IMR-90 (cell line): ENCODE measurements around the gene TXLNA. TPM values are rescaled to one million over a fixed set of nuclear protein-coding genes. Genes with fewer than 3 reads are reported as not detected.

ENCODE experiments used
- ATAC-seq: fragments of 200-7000 bp; cut with Tn5 transposase; 2 replicates; pipeline ENCODE4 v1.9.1; 2020; ENCODE audit warnings: low read depth, mild to moderate bottlenecking, moderate library complexity
- BruUV-seq: library from RNA; stranded (reverse); fragments of 400-500 nt; replicated peaks from 2 replicates; lab custom pipeline; 2021; lab: Mats Ljungman, UMichigan
- CTCF ChIA-PET: fragments of 300-600 bp; formaldehyde crosslinking; extraction: SDS; loops from one replicate; lab custom pipeline; 2021; ENCODE audit warnings: antibody characterized with exemption; lab: Yijun Ruan, JAX
- POLR2A ChIA-PET: fragments of 300-600 bp; sonication (Branson Sonifier 250); formaldehyde crosslinking; loops from one replicate; lab custom pipeline; 2022; ENCODE audit warnings: antibody characterized with exemption; ENCODE audit not compliant: unreplicated experiment; lab: Charles Lee
- DNase-seq: peaks from one replicate; pipeline ENCODE4 v3.0.0; 2013
- H2AFZ ChIP-seq: replicated peaks from 2 replicates; pipeline ENCODE3; 2013; ENCODE audit warnings: low read length, mild to moderate bottlenecking; ENCODE audit not compliant: poor library complexity
- H2AK5ac ChIP-seq: 2 replicates; pipeline ENCODE4 v1.6.1; 2013; ENCODE audit warnings: low read depth, low read length, inconsistent platforms
- H2AK9ac ChIP-seq: replicated peaks from 2 replicates; pipeline ENCODE3; 2013; ENCODE audit warnings: mild to moderate bottlenecking, low read depth, low read length, moderate library complexity; ENCODE audit not compliant: poor library complexity
- H2BK120ac ChIP-seq: 2 replicates; pipeline ENCODE4 v1.6.1; 2013; ENCODE audit warnings: low read depth, low read length, inconsistent platforms
- H2BK15ac ChIP-seq: 3 replicates; pipeline ENCODE4 v1.6.1; 2013; ENCODE audit warnings: low read depth, low read length, inconsistent platforms
- H2BK20ac ChIP-seq: 2 replicates; pipeline ENCODE4 v1.6.1; 2013; ENCODE audit warnings: low read depth, mild to moderate bottlenecking, inconsistent platforms, low read length, moderate library complexity
- H2BK5ac ChIP-seq: 2 replicates; pipeline ENCODE4 v1.6.1; 2013; ENCODE audit warnings: mild to moderate bottlenecking, low read depth, low read length, inconsistent platforms; ENCODE audit not compliant: poor library complexity, severe bottlenecking
- H3K14ac ChIP-seq: replicated peaks from 2 replicates; pipeline ENCODE4 v1.6.1; 2013; ENCODE audit warnings: low read depth, low read length, inconsistent platforms
- H3K18ac ChIP-seq: 2 replicates; pipeline ENCODE4 v1.6.1; 2013; ENCODE audit warnings: low read depth, low read length, control low read depth
- H3K23ac ChIP-seq: 2 replicates; pipeline ENCODE4 v1.6.1; 2013; ENCODE audit warnings: low read depth, low read length, inconsistent platforms
- H3K27ac ChIP-seq: 2 replicates; pipeline ENCODE4 v1.5.1; 2013; ENCODE audit warnings: mild to moderate bottlenecking, control low read depth, low read length; ENCODE audit not compliant: insufficient read depth
- H3K27me3 ChIP-seq: 2 replicates; pipeline ENCODE4 v1.6.1; 2013; ENCODE audit warnings: low read length; ENCODE audit not compliant: control insufficient read depth, insufficient read depth
- H3K36me3 ChIP-seq: 2 replicates; pipeline ENCODE4 v1.6.1; 2013; ENCODE audit warnings: low read length, mixed read lengths; ENCODE audit not compliant: control insufficient read depth, insufficient read depth
- H3K4ac ChIP-seq: 2 replicates; pipeline ENCODE4 v1.6.1; 2013; ENCODE audit warnings: low read depth, low read length, inconsistent platforms
- H3K4me1 ChIP-seq: 2 replicates; pipeline ENCODE4 v1.6.1; 2013; ENCODE audit warnings: low read length, mixed read lengths; ENCODE audit not compliant: control insufficient read depth, insufficient read depth
- H3K4me2 ChIP-seq: 2 replicates; pipeline ENCODE4 v1.6.1; 2013; ENCODE audit warnings: low read depth, mild to moderate bottlenecking, control low read depth, low read length, moderate library complexity
- H3K4me3 ChIP-seq: 2 replicates; pipeline ENCODE4 v1.5.1; 2013; ENCODE audit warnings: low read depth, mild to moderate bottlenecking, control low read depth, low read length, moderate library complexity; ENCODE audit not compliant: insufficient read depth
- H3K56ac ChIP-seq: 2 replicates; pipeline ENCODE4 v1.6.1; 2013; ENCODE audit warnings: low read length, inconsistent platforms; ENCODE audit not compliant: insufficient read depth; ENCODE audit errors: extremely low read depth
- H3K79me1 ChIP-seq, 2 experiments: 2 replicates each; pipeline ENCODE4 v1.6.1; 2013; ENCODE audit warnings: low read length in 2 of 2, inconsistent platforms in 1 of 2, low read depth in 1 of 2
- H3K9ac ChIP-seq: 2 replicates; pipeline ENCODE4 v1.6.1; 2013; ENCODE audit warnings: low read depth, low read length, control low read depth
- H3K9me1 ChIP-seq: 2 replicates; pipeline ENCODE4 v1.6.1; 2013; ENCODE audit warnings: low read length, inconsistent platforms; ENCODE audit not compliant: insufficient read depth
- H3K9me3 ChIP-seq: 2 replicates; pipeline ENCODE4 v1.6.1; 2013; ENCODE audit warnings: low read length; ENCODE audit not compliant: control insufficient read depth, insufficient read depth
- H4K20me1 ChIP-seq: 2 replicates; pipeline ENCODE4 v1.6.1; 2013; ENCODE audit warnings: low read length, inconsistent platforms; ENCODE audit not compliant: insufficient read depth
- H4K5ac ChIP-seq: 2 replicates; pipeline ENCODE4 v1.6.1; 2013; ENCODE audit warnings: mild to moderate bottlenecking, low read depth, low read length, control low read depth
- H4K8ac ChIP-seq, 2 experiments: 2 replicates each; pipeline ENCODE4 v1.6.1; 2013; ENCODE audit warnings: low read depth in 2 of 2, low read length in 2 of 2, control low read depth in 1 of 2, inconsistent platforms in 1 of 2
- H4K91ac ChIP-seq: 2 replicates; pipeline ENCODE4 v1.6.1; 2013; ENCODE audit warnings: low read depth, low read length, inconsistent platforms; ENCODE audit not compliant: insufficient read depth
- BHLHE40 ChIP-seq: fragments of 150-350 bp; IDR thresholded peaks from 2 replicates; pipeline ENCODE4 v1.6.1; 2016; ENCODE audit warnings: mild to moderate bottlenecking, low read depth, low read length
- CHD1 ChIP-seq: IDR thresholded peaks from 2 replicates; pipeline ENCODE4 v1.6.1; 2012; ENCODE audit warnings: low read depth, low read length, improper control_type of control experiment
- CTCF ChIP-seq: conservative IDR thresholded peaks from 2 replicates; pipeline ENCODE4 v1.5.1; 2012; ENCODE audit warnings: mild to moderate bottlenecking, low read depth, low read length, improper control_type of control experiment
- MAFK ChIP-seq: IDR thresholded peaks from 2 replicates; pipeline ENCODE4 v1.6.1; 2012; ENCODE audit warnings: low read depth, low read length, improper control_type of control experiment
- MAZ ChIP-seq: IDR thresholded peaks from 2 replicates; pipeline ENCODE4 v1.6.1; 2012; ENCODE audit warnings: low read depth, mild to moderate bottlenecking, low read length, improper control_type of control experiment, moderate library complexity, borderline replicate concordance
- RCOR1 ChIP-seq: IDR thresholded peaks from 2 replicates; pipeline ENCODE4 v1.6.1; 2012; ENCODE audit warnings: mild to moderate bottlenecking, low read length, improper control_type of control experiment; ENCODE audit not compliant: insufficient replicate concordance
- RFX5 ChIP-seq: IDR thresholded peaks from 2 replicates; pipeline ENCODE4 v1.8.0; 2012; ENCODE audit warnings: low read depth, mild to moderate bottlenecking, low read length, moderate library complexity
- SMC3 ChIP-seq: fragments of 150-350 bp; IDR thresholded peaks from 2 replicates; pipeline ENCODE4 v1.6.1; 2016; ENCODE audit warnings: low read depth, mild to moderate bottlenecking, antibody characterized with exemption, low read length, moderate library complexity
- WGBS, 2 experiments: methylation state at CpG; one replicate each; pipeline versions ENCODE4 v1.1.5 to v1.1.7; 2013; ENCODE audit warnings: missing lambda C conversion rate in 2 of 2; ENCODE audit not compliant: insufficient read length in 1 of 2; ENCODE audit errors: extremely low coverage in 2 of 2; 5-methylcytosine and 5-hydroxymethylcytosine counted together
- dilution Hi-C: fragments of 300-500 bp; cut with HindIII; formaldehyde crosslinking; loops from one replicate; pipeline ENCODE4 v1.14.3; 2018; ENCODE audit warnings: low sequenced_read_pairs; ENCODE audit not compliant: unreplicated experiment
- in situ Hi-C: fragments of 300-500 bp; cut with MboI; formaldehyde crosslinking; loops from 3 replicates; pipeline ENCODE4 v1.14.3; 2019; ENCODE audit warnings: low sequenced_read_pairs, inconsistent platforms, mixed read lengths
- intact Hi-C: fragments of 100-400 bp; cut with micrococcal nuclease; formaldehyde crosslinking; loops from 2 replicates; pipeline ENCODE4 v1.10.0; 2022
- polyA plus RNA-seq, 3 experiments: library from polyadenylated mRNA; depleted of rRNA; stranded (reverse); fragments of >200 nt; gene quantifications; 2 replicates each; pipeline ENCODE4 v1.2.3, GENCODE V29; 2012; ENCODE audit warnings: low replicate concordance in 1 of 3
- total RNA-seq: library from RNA; depleted of rRNA; stranded (reverse); fragments of >200 nt; gene quantifications from 2 replicates; pipeline ENCODE4 v1.2.3, GENCODE V29; 2012

TXLNA gene
- total and polyA plus RNA-seq, 2 of the 4 experiments (the other 2 are of a cell fraction) = 47.6 to 102 TPM

- H3K4ac ChIP-seq = peak overlapping the region; percentile 12
- H2AK5ac ChIP-seq = peak overlapping the region; percentile 47
- peak overlapping the region; percentile 74 for H2AK9ac ChIP-seq
- 74% methylated on average over 7 of the region's 9 CpGs; no CpG with 5 or more reads in 1 of the 2 experiments for WGBS, 2 experiments
- CTCF ChIA-PET = no interaction called here
- dilution Hi-C loops = no loop called here
- POLR2A ChIA-PET = interaction anchor here (0.5 kb wide), 1 partner anchor 15 kb away, joined by 30 read pairs; no protein-coding TSS in a partner anchor
- H3K36me3 ChIP-seq = peaks cover 31% of the 10 kb centered on the region
- peak overlapping the region; percentile 7; the same call in 1 of the 2 replicates for H3K23ac ChIP-seq
- H3K4me1 ChIP-seq = peaks cover 22% of the 10 kb centered on the region
- peak overlapping the region; percentile 90 for H2BK5ac ChIP-seq
- H4K91ac ChIP-seq = peak overlapping the region; percentile 56
- no peaks in the 10 kb centered on the region for H3K27me3 ChIP-seq
- DNase-seq (no peak), ATAC-seq (no peak)
- H2BK15ac ChIP-seq = no peak overlapping the region
- peak overlapping the region in 1 of 2 experiments; percentile 18; a peak in 1 of 4 replicates for H4K8ac ChIP-seq
- peak overlapping the region; percentile 97 for H3K9ac ChIP-seq
- TF ChIP-seq RCOR1 = no peak
- TF ChIP-seq MAZ = no peak
- TF ChIP-seq SMC3 = no peak
- TF ChIP-seq CTCF = no peak
- no peak for TF ChIP-seq RFX5
- TF ChIP-seq MAFK = no peak
- no peak for TF ChIP-seq CHD1
- TF ChIP-seq BHLHE40 = no peak
- in situ Hi-C loops = no loop called here
- peak overlapping the region; percentile 97 for H3K56ac ChIP-seq
- peak overlapping the region; percentile 85 for H3K27ac ChIP-seq
- H2AFZ ChIP-seq = no peak overlapping the region
- intact Hi-C loops = loop anchor here (2.0 kb wide), 2 partner anchors 72 to 108 kb away; partner anchors contain the start of genes KPNA6 and TMEM39B
- H3K4me2 ChIP-seq = peak overlapping the region; percentile 90
- no peak overlapping the region for H2BK120ac ChIP-seq
- H3K9me3 ChIP-seq = no peaks in the 10 kb centered on the region
- H3K14ac ChIP-seq = peak overlapping the region; percentile 63; the same call in 1 of the 2 replicates
- H3K9me1 ChIP-seq = peaks cover 13% of the 10 kb centered on the region
- peaks cover 13 to 55% of the 10 kb centered on the region in 2 experiments for H3K79me1 ChIP-seq
- H4K5ac ChIP-seq = peak overlapping the region; percentile 12; the same call in 1 of the 2 replicates
- H3K4me3 ChIP-seq = peak overlapping the region; percentile 49
- no peak overlapping the region for H2BK20ac ChIP-seq
- H3K18ac ChIP-seq = peak overlapping the region; percentile 36; the same call in 1 of the 2 replicates
- BruUV-seq = no TSS peak
- H4K20me1 ChIP-seq = peaks cover 23% of the 10 kb centered on the region
These were observed 1.6 kb downstream of the TXLNA start for GRCh38 chr1:32181065-32181464.
